ENCODE measurements around the gene SEZ6L2.
A peak's percentile ranks its signal among the peaks of the same experiment; 100 is the strongest.

The SEZ6L2 gene

GRCh38 chr16:29925781-29926710, 26.7 kb upstream of the SEZ6L2 start, which contains the start of gene KCTD13:
KCTD13 (minus strand) TSS chr16:29926226; CDS start chr16:29926033, 193 bp downstream.
- no peak for TF ChIP-seq CTCF (IDR thresholded peaks at IDR 0.05; ENCODE audit: low read depth, low read length)
- peak; percentile 44 for DNase-seq (ENCODE audit: extremely low read depth, low read depth)

- no peak for TF ChIP-seq CTCF (IDR thresholded peaks at IDR 0.05; ENCODE audit: low read depth, low read length)
- no peak for DNase-seq (ENCODE audit: extremely low read depth, low read depth)
These were observed 25.9 kb upstream of the SEZ6L2 start for GRCh38 chr16:29925105-29925756.

GRCh38 chr16:29922986-29923501, 23.7 kb upstream of the SEZ6L2 start:
- TF ChIP-seq CTCF (IDR thresholded peaks at IDR 0.05; ENCODE audit: low read depth, low read length) = no peak
- DNase-seq (ENCODE audit: extremely low read depth, low read depth) = no peak

- no peak for TF ChIP-seq CTCF (IDR thresholded peaks at IDR 0.05; ENCODE audit: low read depth, low read length)
- no peak for DNase-seq (ENCODE audit: extremely low read depth, low read depth)
These were observed 23.0 kb upstream of the SEZ6L2 start for GRCh38 chr16:29922326-29922725.

- TF ChIP-seq CTCF (IDR thresholded peaks at IDR 0.05; ENCODE audit: low read depth, low read length) = no peak
- no peak for DNase-seq (ENCODE audit: extremely low read depth, low read depth)
These were observed 21.7 kb upstream of the SEZ6L2 start for GRCh38 chr16:29921034-29921385.

GRCh38 chr16:29920288-29921033, 21.1 kb upstream of the SEZ6L2 start:
- no peak for TF ChIP-seq CTCF (IDR thresholded peaks at IDR 0.05; ENCODE audit: low read depth, low read length)
- no peak for DNase-seq (ENCODE audit: extremely low read depth, low read depth)
